Measurements from ENCODE around the gene C22orf15. TPM values are rescaled to one million over a fixed set of nuclear protein-coding genes. Genes with fewer than 3 reads are reported as not detected.

The C22orf15 gene
- total RNA-seq, 1 experiment from 2014 or later: not detected

- BruUV-seq (replicated peaks): no TSS peak
- peaks cover 6% of the 10 kb centered on the region for H3K36me3 Mint-ChIP-seq (ENCODE audit: insufficient read depth, unreplicated experiment)
- intact Hi-C loops (cut with micrococcal nuclease): no loop called here
- CTCF ChIA-PET: interaction anchor here (0.6 to 7.0 kb wide), 2 partner anchors 19 to 77 kb away, joined by 3 to 53 read pairs; partner anchors contain the start of gene VPREB3
- POLR2A ChIA-PET: interaction anchor here (0.6 to 2.2 kb wide), 2 partner anchors 8 to 15 kb away, joined by 3 to 8 read pairs; no protein-coding TSS in a partner anchor
- DNase-seq (ENCODE audit: unreplicated experiment): peak; percentile 27
- no peak within 1 kb of the TSS for H3K27ac Mint-ChIP-seq (ENCODE audit: low read depth, unreplicated experiment)
- no peaks in the 10 kb centered on the region for H3K9me3 Mint-ChIP-seq (ENCODE audit: unreplicated experiment)
- TF ChIP-seq, protein P1, sequence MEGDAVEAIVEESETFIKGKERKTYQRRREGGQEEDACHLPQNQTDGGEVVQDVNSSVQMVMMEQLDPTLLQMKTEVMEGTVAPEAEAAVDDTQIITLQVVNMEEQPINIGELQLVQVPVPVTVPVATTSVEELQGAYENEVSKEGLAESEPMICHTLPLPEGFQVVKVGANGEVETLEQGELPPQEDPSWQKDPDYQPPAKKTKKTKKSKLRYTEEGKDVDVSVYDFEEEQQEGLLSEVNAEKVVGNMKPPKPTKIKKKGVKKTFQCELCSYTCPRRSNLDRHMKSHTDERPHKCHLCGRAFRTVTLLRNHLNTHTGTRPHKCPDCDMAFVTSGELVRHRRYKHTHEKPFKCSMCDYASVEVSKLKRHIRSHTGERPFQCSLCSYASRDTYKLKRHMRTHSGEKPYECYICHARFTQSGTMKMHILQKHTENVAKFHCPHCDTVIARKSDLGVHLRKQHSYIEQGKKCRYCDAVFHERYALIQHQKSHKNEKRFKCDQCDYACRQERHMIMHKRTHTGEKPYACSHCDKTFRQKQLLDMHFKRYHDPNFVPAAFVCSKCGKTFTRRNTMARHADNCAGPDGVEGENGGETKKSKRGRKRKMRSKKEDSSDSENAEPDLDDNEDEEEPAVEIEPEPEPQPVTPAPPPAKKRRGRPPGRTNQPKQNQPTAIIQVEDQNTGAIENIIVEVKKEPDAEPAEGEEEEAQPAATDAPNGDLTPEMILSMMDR (IDR thresholded peaks at IDR 0.05; ENCODE audit: unreplicated experiment): no peak
- peaks cover 15% of the 10 kb centered on the region for H3K4me1 Mint-ChIP-seq (ENCODE audit: insufficient read depth, unreplicated experiment)
- H3K4me3 Mint-ChIP-seq (ENCODE audit: unreplicated experiment): peak within 1 kb of the TSS; percentile 40
- no peaks in the 10 kb centered on the region for H3K27me3 Mint-ChIP-seq (ENCODE audit: insufficient read depth, unreplicated experiment)
These were observed 10.1 kb downstream of the C22orf15 start, which contains the start of gene MMP11 for GRCh38 chr22:23772649-23773473. MMP11 (plus strand) TSS chr22:23772849; CDS start chr22:23772871, 22 bp downstream.

GRCh38 chr22:23773483-23774113, 10.8 kb downstream of the C22orf15 start:
- H3K9me3 Mint-ChIP-seq (ENCODE audit: unreplicated experiment): no peaks in the 10 kb centered on the region
- peaks cover 15% of the 10 kb centered on the region for H3K4me1 Mint-ChIP-seq (ENCODE audit: insufficient read depth, unreplicated experiment)
- intact Hi-C loops (cut with micrococcal nuclease): no loop called here
- no peak for DNase-seq (ENCODE audit: unreplicated experiment)
- ChIA-PET POLR2A (interaction anchor here (1.0 kb wide), 1 partner anchor 76 kb away, joined by 3 read pairs; no protein-coding TSS in a partner anchor), CTCF (interaction anchor here (0.6 to 7.0 kb wide), 2 partner anchors 19 to 76 kb away, joined by 3 to 53 read pairs; partner anchors contain the start of gene VPREB3)
- TF ChIP-seq, protein P1 (IDR thresholded peaks at IDR 0.05; ENCODE audit: unreplicated experiment): no peak
- no TSS peak for BruUV-seq (replicated peaks)
- no peaks in the 10 kb centered on the region for H3K27me3 Mint-ChIP-seq (ENCODE audit: insufficient read depth, unreplicated experiment)
- no peak overlapping the region for H3K4me3 Mint-ChIP-seq (ENCODE audit: unreplicated experiment)
- H3K36me3 Mint-ChIP-seq (ENCODE audit: insufficient read depth, unreplicated experiment): peaks cover 6% of the 10 kb centered on the region
- no peak overlapping the region for H3K27ac Mint-ChIP-seq (ENCODE audit: low read depth, unreplicated experiment)

GRCh38 chr22:23774114-23774921, 11.5 kb downstream of the C22orf15 start:
- ChIA-PET POLR2A (interaction anchor here (1.0 to 2.3 kb wide), 5 partner anchors 12 to 120 kb away, joined by 3 to 8 read pairs (median 4); partner anchors contain the start of gene MIF), CTCF (interaction anchor here (0.6 to 1.8 kb wide), 6 partner anchors 15 to 92 kb away, joined by 3 to 6 read pairs (median 3); no protein-coding TSS in a partner anchor)
- no TSS peak for BruUV-seq (replicated peaks)
- Mint-ChIP-seq H3K27me3 (ENCODE audit: insufficient read depth, unreplicated experiment) (no peaks in the 10 kb centered on the region), H3K9me3 (ENCODE audit: unreplicated experiment) (no peaks in the 10 kb centered on the region), H3K4me1 (ENCODE audit: insufficient read depth, unreplicated experiment) (peaks cover 15% of the 10 kb centered on the region), H3K4me3 (ENCODE audit: unreplicated experiment) (no peak overlapping the region), H3K27ac (ENCODE audit: low read depth, unreplicated experiment) (no peak overlapping the region), H3K36me3 (ENCODE audit: insufficient read depth, unreplicated experiment) (peaks cover 6% of the 10 kb centered on the region)
- TF ChIP-seq, protein P1 (IDR thresholded peaks at IDR 0.05; ENCODE audit: unreplicated experiment): no peak
- intact Hi-C loops (cut with micrococcal nuclease): no loop called here
- no peak for DNase-seq (ENCODE audit: unreplicated experiment)

Measured in MCF 10A (cell line).